HCT116 (cell line): ENCODE measurements around the gene RWDD1. TPM values are rescaled to one million over a fixed set of nuclear protein-coding genes. Genes with fewer than 3 reads are reported as not detected.

Experiments used
- ATAC-seq: fragments of 200-7000 bp; cut with Tn5 transposase; 2 replicates; pipeline ENCODE4 v1.9.1; 2020; ENCODE audit warnings: mild to moderate bottlenecking, moderate library complexity
- BruUV-seq: library from RNA; stranded (reverse); fragments of 400-500 nt; replicated peaks from 2 replicates; lab custom pipeline; 2021; lab: Mats Ljungman, UMichigan
- CTCF ChIA-PET: fragments of 300-600 bp; sonication (Branson Sonifier 250); formaldehyde crosslinking; loops from one replicate; lab custom pipeline; 2021; ENCODE audit warnings: antibody characterized with exemption; lab: Charles Lee
- POLR2A ChIA-PET: fragments of 300-600, 350-600 bp; sonication (Branson Sonifier 250); formaldehyde crosslinking; loops from one replicate; lab custom pipeline; 2021; ENCODE audit warnings: antibody characterized with exemption; lab: Charles Lee
- RAD21 ChIA-PET, 2 experiments: fragments of 300-600 bp; sonication (Branson Sonifier 250); formaldehyde crosslinking; loops; one replicate each; lab custom pipeline; 2023; ENCODE audit warnings: low total read pairs in 2 of 2; ENCODE audit not compliant: uncharacterized antibody in 2 of 2, unreplicated experiment in 2 of 2, low non-redundant PET in 1 of 2; lab: Charles Lee
- DNase-seq: peaks from one replicate; pipeline ENCODE4 v3.0.0-alpha.2; 2010; ENCODE audit warnings: low read depth, low spot score
- H2AFZ ChIP-seq: fragments of 200-600 bp; shearing (Covaris generic), sonication (generic); 2 replicates; pipeline ENCODE4 v1.6.1; 2017; ENCODE audit warnings: low read depth, mixed run types, mixed read lengths, antibody characterized with exemption, low read length; ENCODE audit not compliant: poor library complexity, severe bottlenecking
- H3K27ac ChIP-seq: 2 replicates; pipeline ENCODE4 v1.5.1; 2012; ENCODE audit warnings: low read depth, low read length
- H3K27me3 ChIP-seq: fragments of 200-600 bp; sonication (generic); 2 replicates; pipeline ENCODE4 v1.6.1; 2016; ENCODE audit warnings: mixed run types, low read length, mixed read lengths; ENCODE audit not compliant: insufficient read depth
- H3K36me3 ChIP-seq, 2 experiments: fragments of 200-500 bp in 1 of 2; fragments of 200-600 bp in 1 of 2; sonication (Bioruptor generic) in 1 of 2; sonication (generic) in 1 of 2; 2 replicates each; pipeline versions ENCODE4 v1.5.1 to v1.6.1; 2014 to 2016; ENCODE audit warnings: low read length in 2 of 2, inconsistent platforms in 1 of 2, mixed read lengths in 1 of 2, mixed run types in 1 of 2; ENCODE audit not compliant: insufficient read depth in 2 of 2, control insufficient read depth in 1 of 2
- H3K4me1 ChIP-seq, 2 experiments: fragments of 200-600 bp in 1 of 2; sonication (generic) in 1 of 2; 2 replicates each; pipeline versions ENCODE4 v1.5.1 to v1.6.1; 2012 to 2017; ENCODE audit warnings: low read length in 2 of 2, inconsistent platforms in 1 of 2, mild to moderate bottlenecking in 1 of 2, mixed read lengths in 1 of 2, mixed run types in 1 of 2, moderate library complexity in 1 of 2; ENCODE audit not compliant: insufficient read depth in 2 of 2, control insufficient read depth in 1 of 2
- H3K4me2 ChIP-seq: fragments of 200-600 bp; sonication (generic); 2 replicates; pipeline ENCODE4 v1.6.1; 2017; ENCODE audit warnings: mixed run types, low read length, mixed read lengths
- H3K4me3 ChIP-seq, 2 experiments: fragments of 200-600 bp in 1 of 2; sonication (generic) in 1 of 2; replicated peaks in 1 of 2; 2 replicates each; pipeline ENCODE4 v1.5.1; 2011 to 2016; ENCODE audit warnings: low read length in 2 of 2, control low read depth in 1 of 2, low read depth in 1 of 2, mild to moderate bottlenecking in 1 of 2, mixed read lengths in 1 of 2, mixed run types in 1 of 2
- H3K79me2 ChIP-seq: fragments of 200-600 bp; sonication (generic); 2 replicates; pipeline ENCODE4 v1.6.1; 2017; ENCODE audit warnings: mild to moderate bottlenecking, mixed run types, low read length, moderate library complexity, mixed read lengths; ENCODE audit not compliant: insufficient read depth
- H3K9ac ChIP-seq: fragments of 200-600 bp; sonication (generic); 2 replicates; pipeline ENCODE4 v1.6.1; 2016; ENCODE audit warnings: low read length, mixed read lengths
- H3K9me2 ChIP-seq: fragments of 200-600 bp; sonication (generic), shearing (Covaris generic); 2 replicates; pipeline ENCODE4 v1.6.1; 2017; ENCODE audit warnings: mixed run types, mild to moderate bottlenecking, moderate library complexity; ENCODE audit not compliant: insufficient read depth
- H3K9me3 ChIP-seq, 2 experiments: fragments of 200-500 bp in 1 of 2; fragments of 200-600 bp in 1 of 2; sonication (Bioruptor generic) in 1 of 2; sonication (generic) in 1 of 2; 2 replicates each; pipeline ENCODE4 v1.6.1; 2014 to 2017; ENCODE audit warnings: low read length in 2 of 2, mixed read lengths in 2 of 2, inconsistent platforms in 1 of 2, low read depth in 1 of 2, mild to moderate bottlenecking in 1 of 2, mixed run types in 1 of 2, moderate library complexity in 1 of 2; ENCODE audit not compliant: control insufficient read depth in 1 of 2, insufficient read depth in 1 of 2
- H4K20me1 ChIP-seq: fragments of 200-600 bp; sonication (generic), shearing (Covaris generic); 2 replicates; pipeline ENCODE4 v1.6.1; 2017; ENCODE audit warnings: mixed run types, mild to moderate bottlenecking, moderate library complexity; ENCODE audit not compliant: insufficient read depth
- CBX3 ChIP-seq: IDR thresholded peaks from 2 replicates; pipeline ENCODE4 v1.6.1; 2012; ENCODE audit warnings: low read depth
- CEBPB ChIP-seq: IDR thresholded peaks from 2 replicates; pipeline ENCODE4 v1.6.1; 2012; ENCODE audit warnings: low read depth
- ELF1 ChIP-seq: IDR thresholded peaks from 2 replicates; pipeline ENCODE4 v1.6.1; 2012; ENCODE audit warnings: low read depth, borderline replicate concordance
- EZH2 ChIP-seq: fragments of 200-600 bp; sonication (generic); IDR thresholded peaks from 2 replicates; pipeline ENCODE4 v1.6.1; 2017; ENCODE audit warnings: antibody characterized with exemption, mixed run types
- EZH2phosphoT487 ChIP-seq: fragments of 200-600 bp; IDR thresholded peaks from 2 replicates; pipeline ENCODE4 v1.6.1; 2018; ENCODE audit warnings: antibody characterized with exemption, borderline replicate concordance
- FOSL1 ChIP-seq: IDR thresholded peaks from 2 replicates; pipeline ENCODE4 v1.6.1; 2012; ENCODE audit warnings: low read depth
- POLR2A ChIP-seq: IDR thresholded peaks from 2 replicates; pipeline ENCODE4 v1.7.0; 2011; ENCODE audit warnings: borderline replicate concordance; ENCODE audit not compliant: insufficient read depth, insufficient read length; ENCODE audit errors: extremely low read depth
- SP1 ChIP-seq: IDR thresholded peaks from 2 replicates; pipeline ENCODE4 v1.6.1; 2012; ENCODE audit warnings: low read depth
- SRF ChIP-seq: IDR thresholded peaks from 2 replicates; pipeline ENCODE4 v1.6.1; 2012; ENCODE audit warnings: low read depth
- TCF7L2 ChIP-seq: IDR thresholded peaks from 2 replicates; pipeline ENCODE4 v1.7.0; 2011; ENCODE audit warnings: borderline replicate concordance, inconsistent platforms; ENCODE audit not compliant: insufficient read depth, insufficient read length; ENCODE audit errors: extremely low read depth
- intact Hi-C: fragments of 100-400 bp; cut with micrococcal nuclease; formaldehyde crosslinking; loops from 2 replicates; pipeline ENCODE4 v1.10.0; 2022
- total RNA-seq: library from RNA; stranded (reverse); gene quantifications from one replicate; pipeline ENCODE4 v1.2.1, GENCODE V29; 2021; ENCODE audit not compliant: unreplicated experiment
- TF ChIP-seq, protein P1 (sequence below), 3 experiments: fragments of 200-600 bp in 1 of 3; sonication (generic) in 1 of 3; IDR thresholded peaks in 2 of 3; conservative IDR thresholded peaks in 1 of 3; 2 replicates each; pipeline ENCODE4 v1.5.1; 2012 to 2017; ENCODE audit warnings: low read depth in 2 of 3, low read length in 2 of 3, antibody characterized with exemption in 1 of 3, borderline replicate concordance in 1 of 3, control low read depth in 1 of 3, mild to moderate bottlenecking in 1 of 3, mixed read lengths in 1 of 3, mixed run types in 1 of 3, moderate library complexity in 1 of 3; ENCODE audit not compliant: insufficient read depth in 1 of 3
- TF ChIP-seq, protein P2 (sequence below): IDR thresholded peaks from 2 replicates; pipeline ENCODE4 v1.6.1; 2012

Gene RWDD1
- total RNA-seq, 1 experiment from 2014 or later, result 24.4 TPM

DNA sequence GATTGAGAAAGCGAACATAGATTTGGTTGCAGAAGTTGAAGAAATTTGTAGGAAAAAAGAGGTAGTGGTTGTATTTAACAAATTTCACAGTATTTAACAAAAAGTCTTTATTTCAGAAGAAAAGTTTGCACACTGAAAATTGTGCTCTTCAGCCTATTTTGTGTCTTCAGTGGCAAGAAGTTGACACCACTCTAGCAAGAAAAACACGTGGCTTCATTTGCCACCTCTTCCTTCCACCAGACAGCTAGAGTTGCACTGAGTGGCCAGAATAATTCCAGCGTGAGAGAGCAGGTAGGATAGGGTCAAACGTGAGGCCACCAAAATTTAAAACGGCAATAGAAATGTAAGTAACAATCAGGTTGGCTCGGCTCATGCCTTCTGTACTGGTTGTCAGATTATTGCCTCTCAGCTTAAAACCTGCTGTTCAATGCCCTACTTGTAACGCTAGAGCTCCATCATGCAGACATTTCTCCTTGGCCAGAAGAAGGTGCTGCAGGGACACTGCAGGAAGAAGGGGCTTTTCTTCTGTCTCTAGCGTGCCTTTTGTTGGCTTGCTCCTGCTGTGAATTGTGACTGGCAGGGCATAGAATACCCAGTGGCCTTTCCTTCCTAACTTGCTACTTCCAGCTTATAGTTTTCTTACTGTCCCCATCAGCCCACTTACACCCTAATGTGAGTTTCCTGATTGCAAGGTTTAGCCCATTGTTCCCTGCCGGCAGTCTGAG, 37.9 kb upstream of the RWDD1 start:
- H3K4me3 ChIP-seq, result no peak overlapping the region
- no peaks in the 10 kb centered on the region for H3K36me3 ChIP-seq
- no peak overlapping the region for H3K4me2 ChIP-seq
- H3K9me2 ChIP-seq, result no peaks in the 10 kb centered on the region
- no peaks in the 10 kb centered on the region for H3K27me3 ChIP-seq
- BruUV-seq, result no TSS peak
- H3K9ac ChIP-seq, result no peak overlapping the region
- H3K9me3 ChIP-seq, result no peaks in the 10 kb centered on the region
- DNase-seq, result no peak
- H3K79me2 ChIP-seq, result no peaks in the 10 kb centered on the region
- TF ChIP-seq ELF1 (no peak), SP1 (no peak), POLR2A (no peak)
- intact Hi-C loops, result loop anchor here (5.0 kb wide), 1 partner anchor 266 kb away; no protein-coding TSS in a partner anchor
- no peak overlapping the region for H3K27ac ChIP-seq
- ChIA-PET CTCF (interaction anchor here (0.8 to 3.8 kb wide), 8 partner anchors 9 to 265 kb away, joined by 3 to 26 read pairs (median 4); partner anchors contain the start of gene CALHM5), POLR2A (no interaction called here), RAD21 (no interaction called here)
- no peaks in the 10 kb centered on the region for H4K20me1 ChIP-seq
- ATAC-seq, result no peak
- peaks cover 2 to 14% of the 10 kb centered on the region in 2 experiments; a peak in 3 of 4 replicates for H3K4me1 ChIP-seq
- H2AFZ ChIP-seq, result no peak overlapping the region

DNA sequence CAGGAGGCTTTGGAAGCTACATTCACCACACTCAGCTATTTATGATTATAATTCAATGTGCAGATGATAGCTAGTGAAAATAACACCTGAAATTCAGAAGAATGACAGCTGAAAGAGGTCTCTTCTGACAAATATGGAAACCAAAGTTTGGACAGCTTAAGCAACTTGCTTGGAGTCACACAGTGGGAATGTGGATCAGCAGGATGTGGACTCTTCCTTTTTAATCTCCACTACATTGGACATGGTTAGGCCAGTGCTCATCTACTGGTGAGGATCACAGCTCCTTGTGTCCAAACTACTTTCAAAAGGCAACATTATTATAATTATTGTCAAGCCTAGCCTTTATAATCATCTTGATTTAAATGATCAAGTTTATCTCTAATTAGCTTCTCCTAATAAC, 36.2 kb upstream of the RWDD1 start:
- POLR2A ChIA-PET, result no interaction called here
- H2AFZ ChIP-seq, result no peak overlapping the region
- no peak for ATAC-seq
- intact Hi-C loops, result no loop called here
- RAD21 ChIA-PET, result no interaction called here
- no peak overlapping the region for H3K4me2 ChIP-seq
- H3K79me2 ChIP-seq, result no peaks in the 10 kb centered on the region
- no peak overlapping the region for H3K27ac ChIP-seq
- H3K36me3 ChIP-seq, result no peaks in the 10 kb centered on the region
- no peak for TF ChIP-seq SRF
- no peak for TF ChIP-seq TCF7L2
- no peak for TF ChIP-seq FOSL1
- TF ChIP-seq, protein P1, sequence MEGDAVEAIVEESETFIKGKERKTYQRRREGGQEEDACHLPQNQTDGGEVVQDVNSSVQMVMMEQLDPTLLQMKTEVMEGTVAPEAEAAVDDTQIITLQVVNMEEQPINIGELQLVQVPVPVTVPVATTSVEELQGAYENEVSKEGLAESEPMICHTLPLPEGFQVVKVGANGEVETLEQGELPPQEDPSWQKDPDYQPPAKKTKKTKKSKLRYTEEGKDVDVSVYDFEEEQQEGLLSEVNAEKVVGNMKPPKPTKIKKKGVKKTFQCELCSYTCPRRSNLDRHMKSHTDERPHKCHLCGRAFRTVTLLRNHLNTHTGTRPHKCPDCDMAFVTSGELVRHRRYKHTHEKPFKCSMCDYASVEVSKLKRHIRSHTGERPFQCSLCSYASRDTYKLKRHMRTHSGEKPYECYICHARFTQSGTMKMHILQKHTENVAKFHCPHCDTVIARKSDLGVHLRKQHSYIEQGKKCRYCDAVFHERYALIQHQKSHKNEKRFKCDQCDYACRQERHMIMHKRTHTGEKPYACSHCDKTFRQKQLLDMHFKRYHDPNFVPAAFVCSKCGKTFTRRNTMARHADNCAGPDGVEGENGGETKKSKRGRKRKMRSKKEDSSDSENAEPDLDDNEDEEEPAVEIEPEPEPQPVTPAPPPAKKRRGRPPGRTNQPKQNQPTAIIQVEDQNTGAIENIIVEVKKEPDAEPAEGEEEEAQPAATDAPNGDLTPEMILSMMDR (IDR thresholded peaks at IDR 0.05 in 2 of 3, conservative IDR thresholded peaks at IDR 0.05 in 1 of 3; ENCODE audit: borderline replicate concordance in 1 of 3, insufficient read depth in 1 of 3, low read depth in 2 of 3, low read length in 2 of 3), result no peak
- no peak for TF ChIP-seq EZH2phosphoT487
- TF ChIP-seq, protein P2, sequence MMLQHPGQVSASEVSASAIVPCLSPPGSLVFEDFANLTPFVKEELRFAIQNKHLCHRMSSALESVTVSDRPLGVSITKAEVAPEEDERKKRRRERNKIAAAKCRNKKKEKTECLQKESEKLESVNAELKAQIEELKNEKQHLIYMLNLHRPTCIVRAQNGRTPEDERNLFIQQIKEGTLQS, result no peak
- no peak for TF ChIP-seq CBX3
- no peak for TF ChIP-seq EZH2
- TF ChIP-seq CEBPB, result no peak
- H4K20me1 ChIP-seq, result no peaks in the 10 kb centered on the region
- no peaks in the 10 kb centered on the region for H3K27me3 ChIP-seq
- CTCF ChIA-PET, result interaction anchor here (0.6 to 3.8 kb wide), 7 partner anchors 18 to 266 kb away, joined by 3 to 26 read pairs (median 4); partner anchors contain the start of genes CALHM4 and CALHM5
- H3K4me1 ChIP-seq, result no peaks in the 10 kb centered on the region
- H3K9me3 ChIP-seq, result no peaks in the 10 kb centered on the region
- BruUV-seq, result no TSS peak
- no peak overlapping the region for H3K9ac ChIP-seq
- no peak for DNase-seq
- no peak overlapping the region for H3K4me3 ChIP-seq
- H3K9me2 ChIP-seq, result no peaks in the 10 kb centered on the region
